WERI-Rb-1 (cell line): ENCODE results near the gene OR10K2.

ENCODE experiments used
- DNase-seq: peaks from one replicate; pipeline ENCODE4 v3.0.0-alpha.2; 2020
- H3K27ac ChIP-seq: fragments of 250-450 bp; sonication (Bioruptor Pico); 2 replicates; pipeline ENCODE4 v1.5.1; 2020; ENCODE audit warnings: mild to moderate bottlenecking, moderate library complexity
- H3K27me3 ChIP-seq: fragments of 250-450 bp; sonication (Bioruptor Pico); 2 replicates; pipeline ENCODE4 v1.5.1; 2021; ENCODE audit warnings: mild to moderate bottlenecking, low read depth, moderate library complexity; ENCODE audit not compliant: insufficient read depth, severe bottlenecking
- H3K36me3 ChIP-seq: fragments of 250-450 bp; sonication (Bioruptor Pico); 2 replicates; pipeline ENCODE4 v1.5.1; 2020; ENCODE audit warnings: mild to moderate bottlenecking, moderate library complexity
- H3K4me3 ChIP-seq: 2 replicates; pipeline ENCODE4 v1.5.1; 2011; ENCODE audit warnings: low read depth, mild to moderate bottlenecking, control low read depth, low read length
- H3K9me3 ChIP-seq: fragments of 250-450 bp; sonication (Bioruptor Pico); 2 replicates; pipeline ENCODE4 v1.5.1; 2021; ENCODE audit warnings: mild to moderate bottlenecking, moderate library complexity; ENCODE audit not compliant: severe bottlenecking
- CTCF ChIP-seq: IDR thresholded peaks from 2 replicates; pipeline ENCODE4 v1.5.1; 2011; ENCODE audit warnings: low read depth, mild to moderate bottlenecking, control low read depth, inconsistent platforms, low read length

Gene OR10K2

DNA sequence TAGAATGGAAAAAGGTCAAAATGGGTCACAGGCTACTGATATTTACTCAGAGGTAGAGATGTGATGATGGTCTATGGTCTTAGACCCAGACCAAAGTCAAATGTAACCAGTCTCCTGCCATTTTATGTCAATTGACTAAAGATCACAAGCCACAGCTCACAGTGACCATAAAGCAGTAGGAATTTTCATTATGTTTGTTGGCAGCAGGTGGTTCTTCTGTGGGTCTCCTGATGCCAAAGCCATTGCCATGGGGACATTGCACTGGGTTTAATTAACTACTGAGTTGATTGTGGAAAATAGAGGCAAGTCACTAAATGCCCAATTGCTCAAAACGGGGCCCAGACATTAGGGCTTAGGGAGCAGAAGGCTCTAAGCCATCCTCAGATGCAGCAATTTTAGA is at the start of gene OR10K2:
OR10K2 (minus strand) TSS at position 101 of the 400 bp plus-strand sequence. CDS start 5,371 bp downstream, outside the sequence.
- no peaks in the 10 kb centered on the region for H3K36me3 ChIP-seq
- no peak for TF ChIP-seq CTCF
- no peaks in the 10 kb centered on the region for H3K9me3 ChIP-seq
- H3K27me3 ChIP-seq: peaks cover 47% of the 10 kb centered on the region
- no peak for DNase-seq
- H3K27ac ChIP-seq: no peak within 1 kb of the TSS
- H3K4me3 ChIP-seq: no peak within 1 kb of the TSS

- no peak for DNase-seq
- no peak for TF ChIP-seq CTCF
- no peaks in the 10 kb centered on the region for H3K36me3 ChIP-seq
- no peak within 1 kb of the TSS for H3K27ac ChIP-seq
- peaks cover 61% of the 10 kb centered on the region for H3K27me3 ChIP-seq
- H3K9me3 ChIP-seq: no peaks in the 10 kb centered on the region
- no peak within 1 kb of the TSS for H3K4me3 ChIP-seq
Observed at GRCh38 chr1:158471920-158472319, 45.9 kb upstream of the OR10K2 start, which contains the start of gene OR10R2. Gene OR10R2 (plus strand): TSS chr1:158472220. CDS start chr1:158472326, 106 bp downstream.

DNA sequence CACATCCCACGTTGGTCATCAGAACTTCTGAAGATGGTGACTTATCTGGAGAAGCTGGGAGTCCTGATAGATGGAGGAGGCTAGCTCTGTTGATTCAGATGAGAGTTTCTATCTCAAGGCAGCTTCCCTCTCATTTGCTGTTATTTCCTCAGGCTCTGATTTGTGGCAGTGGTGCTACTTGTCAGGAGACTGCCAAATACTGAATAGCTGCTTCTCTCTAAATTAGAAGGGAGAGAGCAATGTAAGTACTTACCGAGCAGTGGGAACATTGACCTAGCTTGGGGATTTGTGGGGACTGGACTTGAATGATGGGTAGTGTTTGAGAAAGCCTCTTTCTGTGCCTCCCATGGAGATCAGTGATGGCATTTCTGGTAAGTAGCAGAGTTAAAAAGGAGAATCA is 35.5 kb upstream of the OR10K2 start, which contains the start of gene OR10K1:
OR10K1 (plus strand) TSS at position 301 of the 400 bp plus-strand sequence. CDS start 3,728 bp downstream, outside the sequence.
- Histone ChIP-seq H3K9me3 (no peaks in the 10 kb centered on the region), H3K36me3 (no peaks in the 10 kb centered on the region), H3K27me3 (peaks cover 57% of the 10 kb centered on the region), H3K27ac (no peak within 1 kb of the TSS), H3K4me3 (no peak within 1 kb of the TSS)
- no peak for TF ChIP-seq CTCF
- DNase-seq: no peak

- Histone ChIP-seq H3K36me3 (no peaks in the 10 kb centered on the region), H3K27me3 (peaks cover 54% of the 10 kb centered on the region), H3K4me3 (no peak overlapping the region), H3K27ac (no peak overlapping the region), H3K9me3 (no peaks in the 10 kb centered on the region)
- TF ChIP-seq CTCF: no peak
- no peak for DNase-seq
Observed at GRCh38 chr1:158458263-158458662, 32.2 kb upstream of the OR10K2 start.

GRCh38 chr1:158457246-158457645 is 31.2 kb upstream of the OR10K2 start:
- no peak for DNase-seq
- no peak for TF ChIP-seq CTCF
- no peak overlapping the region for H3K4me3 ChIP-seq
- peaks cover 47% of the 10 kb centered on the region for H3K27me3 ChIP-seq
- H3K36me3 ChIP-seq: no peaks in the 10 kb centered on the region
- no peaks in the 10 kb centered on the region for H3K9me3 ChIP-seq
- no peak overlapping the region for H3K27ac ChIP-seq

DNA sequence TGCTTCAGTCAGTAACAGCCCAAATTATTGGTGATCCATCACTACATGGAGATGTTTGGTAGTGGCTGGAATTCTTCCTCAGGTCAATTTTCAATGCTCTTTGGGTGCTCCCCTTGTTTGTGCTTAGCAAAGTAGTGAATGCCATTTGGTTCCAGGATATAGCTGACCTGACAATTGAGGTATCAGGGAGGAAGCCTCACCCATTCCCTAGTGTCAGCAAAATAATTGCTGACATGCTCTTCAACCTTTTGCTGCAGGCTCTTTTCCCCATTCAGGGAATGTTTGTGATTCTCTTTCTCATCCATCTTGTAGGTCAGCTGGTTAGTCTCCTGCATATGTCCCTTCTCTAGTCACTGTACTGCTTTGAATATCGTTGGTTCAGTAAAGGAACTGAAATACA is 28.5 kb upstream of the OR10K2 start:
- H3K36me3 ChIP-seq: no peaks in the 10 kb centered on the region
- no peak for TF ChIP-seq CTCF
- no peaks in the 10 kb centered on the region for H3K9me3 ChIP-seq
- H3K27ac ChIP-seq: no peak overlapping the region
- H3K4me3 ChIP-seq: no peak overlapping the region
- H3K27me3 ChIP-seq: peaks cover 45% of the 10 kb centered on the region
- DNase-seq: no peak
